GM21390 (cell line): ENCODE data around the gene SLCO2A1.
A peak's percentile ranks its signal among the peaks of the same experiment; 100 is the strongest.

Source experiments
- ATAC-seq: cut with Tn5 transposase; IDR thresholded peaks from one replicate; pipeline ENCODE4 v1.9.1; 2021; ENCODE audit not compliant: unreplicated experiment

The SLCO2A1 gene

DNA sequence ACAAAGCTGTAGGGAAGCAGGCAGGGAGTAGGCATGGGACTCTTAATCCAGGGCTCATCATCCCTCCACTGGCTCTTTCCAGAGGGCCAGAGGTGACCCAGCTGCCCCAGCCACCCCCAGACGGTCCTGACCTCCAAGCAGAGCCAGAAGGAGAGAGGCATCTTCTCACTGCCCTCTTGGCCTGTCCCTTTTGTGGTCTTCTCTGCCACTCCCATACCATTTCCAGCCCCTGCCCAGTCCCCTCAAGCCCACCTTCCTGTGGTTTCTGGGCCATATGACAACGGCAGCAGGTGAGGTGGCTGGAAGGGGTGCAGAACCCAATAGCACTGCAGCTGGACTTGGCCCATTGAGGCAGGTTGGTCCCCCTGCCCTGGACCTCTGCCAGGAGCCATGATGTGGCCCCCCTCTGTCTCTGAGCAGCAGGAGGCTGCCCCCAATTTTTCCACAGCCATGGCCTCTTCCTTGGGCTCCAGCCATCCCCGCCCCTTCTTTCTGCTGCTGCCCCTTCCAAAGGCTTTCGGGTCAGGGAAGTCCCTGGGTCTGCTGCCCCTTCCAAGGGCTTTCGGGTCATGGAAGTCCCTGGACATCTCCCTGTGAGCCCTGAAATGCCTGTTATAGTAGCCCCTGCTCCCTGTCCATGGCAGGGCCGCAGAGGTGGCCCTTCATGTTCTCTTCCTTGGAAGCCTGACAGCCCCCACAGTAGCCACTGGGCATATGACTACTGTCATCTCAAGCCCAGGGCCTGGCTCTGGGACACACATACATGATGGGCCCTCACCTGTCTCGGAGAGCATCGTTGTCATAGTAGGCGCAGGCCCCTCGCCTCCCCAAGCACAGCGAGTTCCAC lies 94.5 kb downstream of the SLCO2A1 start:
- no peak for ATAC-seq

DNA sequence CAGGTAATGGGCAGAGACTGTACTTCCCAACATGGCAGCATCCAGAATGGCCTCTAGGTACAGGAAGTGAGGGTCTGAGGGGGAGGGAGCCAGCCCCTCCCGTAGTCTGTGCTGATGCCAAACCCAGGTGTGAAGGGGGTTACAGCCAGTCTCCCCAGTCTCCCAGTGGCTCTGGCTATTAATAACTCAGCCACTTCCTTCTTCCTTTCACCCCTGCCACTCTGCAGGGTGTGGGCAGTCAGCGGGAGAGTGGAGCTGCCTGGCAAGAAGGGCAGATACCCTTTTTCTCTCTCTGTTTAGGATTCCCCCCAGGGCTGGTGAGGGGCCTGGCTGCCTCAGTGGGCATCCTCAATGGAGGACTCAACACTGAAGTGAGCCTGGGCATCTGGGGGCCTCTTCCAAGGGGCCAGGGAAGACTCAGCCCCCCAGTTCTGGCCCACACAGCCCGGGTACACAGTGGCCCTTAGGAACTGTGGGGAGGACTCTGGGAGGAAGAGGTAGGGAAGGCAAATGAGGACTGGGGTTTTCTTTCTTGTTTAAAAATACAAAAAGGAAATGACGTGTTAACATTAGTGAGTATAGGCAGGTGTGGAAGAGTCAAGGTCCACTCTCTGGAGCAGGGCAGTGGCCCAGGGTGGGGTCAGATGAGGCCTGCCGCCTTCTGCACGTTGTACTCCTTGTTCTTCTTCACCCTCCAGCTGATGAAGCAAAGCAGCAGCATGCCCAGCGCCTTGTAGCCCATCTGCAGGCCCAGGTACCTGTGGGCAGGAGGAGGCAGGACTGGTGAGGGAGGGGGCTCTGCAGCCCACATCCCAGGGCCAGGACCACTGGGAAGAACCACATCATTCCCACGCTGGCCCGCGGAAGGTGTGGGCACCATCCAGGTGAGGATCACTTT lies 95.4 kb downstream of the SLCO2A1 start:
- no peak for ATAC-seq

DNA sequence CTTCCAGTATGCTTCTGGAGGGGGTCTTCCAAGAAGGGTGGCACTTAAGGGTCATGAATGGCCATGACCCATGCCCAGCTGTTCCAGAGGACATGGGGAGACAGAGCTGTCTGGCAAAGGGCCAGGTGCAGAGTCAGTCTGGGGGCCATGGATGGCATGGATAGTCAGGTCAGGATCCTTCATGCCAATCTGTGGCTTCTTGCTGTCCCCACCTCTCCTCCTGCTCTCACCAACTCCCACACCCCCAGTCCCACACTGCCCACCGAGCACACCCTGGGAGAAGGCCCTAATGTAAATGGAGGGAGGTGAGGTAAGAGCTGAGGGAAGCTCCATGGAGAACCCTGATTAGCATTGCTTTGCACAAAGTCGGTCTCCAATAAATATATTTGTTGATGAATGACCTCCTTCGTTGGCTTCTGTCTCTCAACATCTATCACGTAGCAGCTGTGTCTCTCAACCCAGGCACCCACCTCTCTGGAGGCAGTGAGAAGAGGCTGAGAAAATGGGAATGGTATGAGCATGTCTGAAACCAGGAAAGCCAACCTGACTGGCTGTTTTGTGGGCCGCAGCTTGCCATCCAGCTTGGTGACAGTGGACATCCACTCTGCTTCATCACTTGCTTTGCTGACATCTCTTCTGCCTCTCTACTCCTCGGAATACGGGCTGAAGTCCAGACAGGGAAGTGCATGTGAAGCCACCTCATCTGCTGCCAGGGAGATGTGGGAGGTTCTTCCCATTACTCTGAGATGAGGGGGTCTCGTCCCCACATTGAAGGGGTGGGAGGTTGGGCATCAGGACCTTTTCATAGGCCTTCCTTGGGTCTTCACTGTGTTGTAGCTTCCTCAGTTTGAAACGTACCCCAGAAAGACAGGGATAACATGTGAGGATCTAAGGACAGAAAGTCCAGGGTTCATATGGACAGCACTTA lies 96.4 kb downstream of the SLCO2A1 start:
- no peak for ATAC-seq

DNA sequence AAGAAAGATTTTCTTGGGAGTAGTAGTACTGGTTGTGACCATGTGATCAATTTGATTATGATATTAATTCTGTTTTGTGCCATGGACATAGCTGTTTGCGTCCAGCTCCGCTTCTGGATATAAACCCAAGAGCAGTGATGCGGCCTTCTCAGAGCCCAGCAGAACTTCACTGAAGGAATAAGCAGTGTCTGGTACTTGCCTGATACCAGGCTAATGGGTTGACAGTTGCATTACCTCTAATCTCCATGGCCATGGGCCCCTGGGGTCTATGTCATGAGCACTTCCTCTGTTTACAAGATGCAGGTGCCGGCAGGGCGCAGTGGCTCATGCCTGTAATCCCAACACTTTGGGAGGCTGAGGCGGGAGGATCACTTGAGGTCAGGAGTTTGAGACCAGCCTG lies 97.7 kb downstream of the SLCO2A1 start:
- ATAC-seq: no peak

DNA sequence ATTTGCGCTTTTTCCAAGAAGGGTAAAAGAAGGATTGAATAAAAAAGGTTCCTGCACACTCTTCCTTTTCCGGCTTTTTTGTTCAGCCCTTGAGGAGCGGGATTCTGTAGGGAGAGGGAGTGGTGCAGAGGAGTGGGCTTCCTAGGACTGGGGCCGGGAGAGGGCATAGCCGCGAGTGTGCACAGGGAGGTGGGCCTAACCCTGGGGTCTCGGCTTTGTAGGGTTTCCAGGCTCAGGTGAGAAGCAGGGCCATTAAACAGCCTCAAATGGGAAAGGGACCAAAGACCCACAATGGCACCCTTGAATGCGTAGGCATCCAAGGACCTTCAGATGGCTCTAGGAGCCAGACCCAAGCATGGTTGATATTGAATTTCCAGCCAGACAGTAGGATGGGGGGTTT lies 98.6 kb downstream of the SLCO2A1 start:
- ATAC-seq: no peak

DNA sequence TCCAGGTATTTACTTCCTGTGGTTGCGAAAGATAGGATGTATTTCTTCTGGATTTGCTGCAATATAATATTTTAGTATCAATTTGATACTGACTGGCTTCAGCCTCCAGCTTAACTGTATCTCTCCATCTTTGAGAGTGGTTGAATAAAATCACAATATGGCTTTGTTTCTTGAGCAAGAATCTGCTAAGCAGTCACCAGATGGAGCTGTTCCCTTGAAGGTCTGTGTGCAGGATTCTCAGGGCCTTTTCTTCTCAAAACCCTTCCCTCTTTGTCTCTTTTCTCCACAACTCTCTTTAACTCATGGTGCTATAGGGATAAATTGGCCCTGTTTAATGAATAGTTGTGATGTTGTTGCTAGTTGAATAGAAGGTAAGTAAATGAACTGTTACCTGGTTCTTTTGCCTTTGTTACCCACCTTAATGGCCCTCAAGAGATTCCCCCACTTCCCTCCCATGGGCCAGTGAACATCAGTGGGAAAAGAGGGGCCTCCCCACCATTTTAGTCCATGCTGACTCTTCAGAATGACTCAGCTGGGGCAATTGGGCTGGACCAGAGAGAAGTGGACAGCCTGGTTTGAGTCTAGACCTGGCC lies 99.3 kb downstream of the SLCO2A1 start:
- no peak for ATAC-seq

DNA sequence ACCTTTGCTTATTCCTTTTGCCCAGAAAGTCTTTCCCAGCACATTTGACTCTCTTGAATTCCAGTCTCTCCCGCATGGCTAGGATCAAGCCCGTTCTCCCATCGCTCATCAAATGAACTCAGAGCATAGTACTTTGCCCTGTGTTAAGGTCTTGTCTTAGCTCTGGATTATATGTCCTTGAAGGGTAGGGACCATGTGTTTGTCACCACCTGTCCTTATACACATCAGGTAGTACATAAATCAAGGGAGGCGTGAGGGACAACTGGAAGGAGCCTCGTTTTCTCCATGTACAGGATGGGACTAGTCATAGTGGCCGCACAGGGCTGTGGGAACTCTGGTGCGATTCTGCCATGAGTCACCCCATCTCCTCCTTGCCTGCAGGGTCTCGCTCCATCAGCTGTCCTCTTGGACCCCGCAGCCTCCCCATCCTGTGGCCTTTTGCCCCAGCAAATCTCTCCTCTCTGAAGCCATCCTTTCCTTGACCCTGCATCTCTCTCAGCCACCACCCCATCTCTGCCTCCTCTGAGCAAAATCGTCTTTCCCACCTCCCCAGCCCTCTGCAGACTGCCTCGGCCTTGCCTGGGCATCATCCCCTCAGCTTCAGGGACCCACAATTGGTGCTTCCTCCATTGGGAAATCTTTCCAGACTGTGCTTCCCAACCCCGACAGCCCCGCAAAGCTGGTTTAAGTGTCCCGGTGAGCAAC lies 100.7 kb downstream of the SLCO2A1 start:
- ATAC-seq: no peak

DNA sequence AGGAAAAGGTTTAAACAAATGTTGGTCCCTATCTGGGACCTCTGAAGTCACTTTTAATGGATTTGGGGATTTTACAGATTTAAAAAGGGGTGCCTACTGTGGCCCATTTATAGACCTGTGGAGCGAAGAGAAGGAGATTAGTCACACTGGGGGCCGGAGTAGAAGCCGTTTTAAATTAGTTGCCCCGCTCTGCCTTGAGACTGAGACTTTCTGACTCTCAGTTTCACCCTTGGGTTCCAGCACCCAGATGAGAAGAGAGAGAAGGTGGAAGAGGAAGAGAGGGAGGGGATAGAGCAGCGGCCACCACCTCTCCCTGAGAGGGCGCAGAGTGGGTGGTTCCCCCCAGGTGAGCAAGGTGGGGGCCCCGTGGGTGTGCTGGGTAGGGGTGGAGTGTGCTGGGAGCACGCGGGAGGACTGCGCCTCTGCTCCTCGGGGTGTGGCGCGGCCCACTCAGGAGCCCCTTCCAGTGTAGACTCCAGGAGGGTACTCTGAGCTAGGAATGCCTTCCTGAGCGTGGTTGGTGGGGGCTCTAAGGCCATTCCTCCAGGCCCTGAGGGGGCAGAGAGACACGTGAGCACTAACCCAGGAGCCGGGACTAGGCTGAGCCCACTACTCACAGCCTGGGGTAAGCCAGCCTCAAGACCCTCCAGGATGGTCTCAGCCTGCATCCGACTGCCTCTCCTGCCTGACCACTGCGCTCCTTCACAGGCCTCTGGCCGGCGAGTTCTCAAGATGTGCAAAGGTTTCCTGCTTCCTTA lies 101.4 kb downstream of the SLCO2A1 start:
- no peak for ATAC-seq

DNA sequence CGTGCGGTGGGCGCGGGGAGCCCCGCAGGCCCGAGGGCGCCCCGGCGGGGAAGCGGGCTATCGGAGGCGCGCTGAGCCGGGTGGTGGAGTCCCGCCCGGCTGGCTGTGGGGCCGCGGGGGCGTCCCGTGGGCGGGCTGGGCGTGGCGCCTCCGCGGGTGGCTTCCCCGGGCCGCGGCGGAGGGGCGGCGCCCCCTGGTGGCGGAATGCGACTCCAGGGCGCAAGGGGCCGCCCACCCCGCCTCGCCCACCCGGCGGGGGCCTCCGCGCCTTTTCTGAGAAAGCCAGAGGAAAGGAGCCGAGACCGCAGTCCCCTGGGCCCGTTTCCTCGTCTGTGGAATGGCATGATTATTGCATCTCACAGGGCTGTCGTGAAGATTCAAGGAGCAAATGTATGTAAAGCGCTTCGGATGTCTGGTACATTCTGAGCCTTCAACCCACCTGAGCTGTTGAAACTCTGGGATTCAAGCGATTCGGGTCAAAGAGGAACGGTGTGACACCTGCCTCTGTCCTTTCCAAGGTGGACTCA lies 102.1 kb downstream of the SLCO2A1 start:
- ATAC-seq: peak; percentile 63

DNA sequence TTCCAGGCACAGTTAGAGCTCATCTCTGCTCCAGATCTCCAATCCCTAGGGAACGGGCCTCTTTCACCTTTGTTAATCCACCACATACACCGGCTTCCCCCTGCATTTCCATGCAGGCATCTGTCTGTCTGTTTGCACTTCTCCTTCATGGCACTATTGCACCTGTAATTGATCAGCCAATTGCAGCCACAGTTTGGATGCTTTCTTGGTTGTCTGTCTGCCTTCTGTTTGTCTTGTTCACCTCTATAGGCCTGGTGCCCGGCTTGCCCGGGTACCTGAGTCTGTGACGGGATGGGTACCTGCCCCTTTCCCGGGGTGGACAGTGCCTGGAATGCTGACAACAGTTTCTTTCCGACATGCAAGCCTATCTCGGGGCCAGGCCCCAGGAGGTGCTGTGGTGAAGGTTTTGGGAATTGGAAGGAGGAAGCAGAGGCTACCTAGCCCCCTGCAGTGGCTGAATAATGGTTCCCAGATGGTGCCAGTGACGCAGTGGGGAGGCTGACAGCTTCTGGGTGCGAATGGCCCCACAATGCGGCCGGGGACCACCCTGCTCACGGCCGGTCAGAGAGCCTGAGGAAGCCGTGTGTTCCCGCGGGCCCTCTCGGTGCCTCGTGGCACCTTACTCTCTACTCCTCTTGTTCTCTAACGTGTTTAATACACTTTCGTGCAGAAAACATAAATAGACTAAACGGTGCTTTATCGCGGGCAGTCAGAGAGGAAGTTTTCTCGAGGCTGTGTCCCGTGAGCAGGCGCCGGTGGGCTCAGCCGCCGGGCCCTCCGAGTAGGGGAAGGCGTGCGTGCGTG lies 102.8 kb downstream of the SLCO2A1 start:
- ATAC-seq: peak; percentile 24

DNA sequence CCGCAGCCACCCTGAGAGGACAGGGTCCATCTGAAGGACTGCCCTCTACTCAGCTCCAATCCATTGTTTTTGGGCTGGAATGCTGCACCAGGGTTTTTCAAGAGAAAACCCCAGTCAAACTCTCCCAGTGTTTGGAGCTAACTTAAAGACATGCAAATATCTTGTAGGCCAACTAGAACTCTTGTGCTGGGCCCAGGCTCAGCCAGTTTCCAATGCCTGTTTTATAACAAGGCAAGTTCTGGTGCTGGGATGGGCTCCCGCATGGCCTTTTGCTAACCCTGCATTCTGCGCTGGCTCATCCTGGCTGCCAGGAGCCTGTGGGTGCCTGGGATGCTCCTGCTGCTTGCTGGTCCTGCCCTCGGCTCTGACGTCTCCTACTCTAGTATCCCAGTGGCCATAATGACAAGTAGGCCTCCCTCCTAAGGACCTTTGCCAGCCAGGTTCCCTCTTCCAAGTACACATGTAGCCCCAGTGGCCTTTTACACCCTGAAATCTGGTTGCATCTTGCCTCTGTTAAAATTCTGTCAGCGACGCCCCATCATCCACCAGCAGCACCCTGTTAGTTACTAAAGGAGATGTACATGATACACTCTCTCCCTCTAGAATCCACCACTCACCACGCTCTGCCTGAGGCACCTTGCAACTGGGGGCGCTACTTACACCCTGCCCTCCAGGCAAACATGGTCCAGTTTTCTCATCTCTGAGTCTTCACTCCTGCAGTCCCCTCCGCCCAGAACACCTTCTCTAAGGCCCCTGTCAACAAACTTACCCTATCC lies 103.6 kb downstream of the SLCO2A1 start:
- no peak for ATAC-seq

DNA sequence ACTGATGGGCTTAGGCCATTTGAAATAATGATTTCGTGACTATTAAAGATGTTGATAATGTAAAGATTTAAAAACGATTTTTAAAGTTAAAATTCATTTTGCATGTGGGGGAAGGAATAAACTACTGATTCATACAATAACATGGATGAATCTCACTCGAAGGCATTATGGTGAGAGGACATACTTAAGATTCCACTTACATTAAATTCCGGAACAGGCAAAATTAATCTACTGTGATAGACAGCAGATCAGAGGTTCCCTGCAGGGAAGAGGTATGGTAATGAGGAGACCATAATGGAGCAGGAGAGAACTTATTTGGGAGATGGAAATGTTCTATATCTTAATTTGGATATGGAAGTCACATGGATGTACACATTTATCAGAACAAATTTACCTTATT lies 105.7 kb downstream of the SLCO2A1 start:
- ATAC-seq: no peak

DNA sequence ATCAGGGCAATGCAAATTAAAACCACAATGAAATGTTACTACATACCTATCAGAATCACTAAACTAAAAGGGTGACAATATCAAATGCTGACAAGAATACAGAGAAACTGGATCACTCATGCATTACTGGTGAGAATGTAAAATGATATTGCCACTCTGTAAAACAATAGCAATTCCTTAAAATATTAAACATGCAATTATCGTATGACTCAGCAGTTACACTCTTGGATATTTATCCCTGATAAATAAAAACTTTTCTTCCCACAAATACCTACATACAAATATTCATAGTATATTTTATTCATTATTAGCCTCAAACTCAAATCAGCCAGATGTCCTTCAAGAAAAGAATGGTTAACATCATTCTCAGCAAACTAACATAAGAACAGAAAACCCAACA lies 108.1 kb downstream of the SLCO2A1 start:
- no peak for ATAC-seq

DNA sequence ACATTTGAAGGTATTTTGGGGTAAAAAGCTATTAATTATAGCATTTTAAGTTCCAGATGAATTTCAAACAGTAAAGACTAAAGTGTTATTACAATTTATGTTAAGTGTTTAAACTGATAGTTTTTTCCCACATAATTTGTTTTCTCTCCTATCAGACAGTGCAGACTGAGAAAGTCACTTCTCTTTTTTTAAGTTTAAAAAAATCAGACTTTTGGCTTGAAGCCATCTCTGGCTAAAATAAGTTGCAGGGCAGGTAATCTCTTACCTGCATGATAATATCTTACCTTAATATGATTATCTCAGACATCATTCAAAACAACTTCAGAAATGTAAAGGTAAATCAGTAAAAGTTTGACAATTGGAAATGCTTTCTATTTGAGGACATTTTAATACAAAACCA lies 112.6 kb downstream of the SLCO2A1 start:
- no peak for ATAC-seq

DNA sequence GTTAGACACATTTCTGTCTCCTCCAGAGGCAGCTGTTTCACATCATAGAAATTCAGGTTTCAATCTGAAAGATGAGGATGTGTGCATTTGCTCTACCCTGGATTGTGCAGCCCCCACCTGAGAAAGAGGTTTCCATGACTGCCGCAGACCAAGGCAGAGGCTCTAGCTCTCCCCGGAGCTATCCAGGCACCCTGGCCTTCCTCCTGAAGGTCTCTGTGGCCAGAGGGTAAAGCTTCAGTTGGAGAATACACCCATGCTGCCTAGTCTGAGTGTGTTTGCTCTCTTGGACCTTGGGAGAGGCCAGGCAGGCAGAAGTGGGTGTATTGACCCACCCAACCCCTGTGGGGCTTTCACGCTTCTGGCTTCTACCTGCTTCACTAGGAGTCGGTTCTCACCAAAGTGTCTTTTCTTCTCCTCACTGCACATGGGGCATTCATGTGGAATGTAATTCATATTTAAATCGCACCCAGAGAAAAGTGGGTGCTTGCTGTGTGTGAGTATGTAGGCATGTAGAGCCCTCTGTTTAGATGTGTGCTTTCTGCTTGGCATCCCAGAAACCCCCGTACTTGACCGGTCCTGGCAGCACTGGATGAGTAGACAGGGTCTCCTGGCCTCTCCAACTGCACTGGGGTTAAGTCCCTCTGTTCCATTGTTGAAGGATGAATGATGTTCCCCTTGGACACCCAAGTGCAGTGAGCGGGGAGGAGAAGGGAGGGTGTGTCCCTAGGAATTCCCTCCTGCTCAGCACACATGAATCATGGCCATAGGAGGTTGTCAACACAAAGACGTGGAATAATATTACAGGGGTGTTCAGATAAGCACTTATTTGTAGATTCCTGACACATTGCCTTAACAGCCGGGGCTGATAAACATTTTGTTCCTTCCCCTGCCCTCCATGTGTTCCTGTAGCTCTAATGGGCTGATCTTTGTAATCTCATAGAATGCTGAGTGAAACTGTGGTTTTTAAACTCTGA lies 113.8 kb downstream of the SLCO2A1 start:
- no peak for ATAC-seq

DNA sequence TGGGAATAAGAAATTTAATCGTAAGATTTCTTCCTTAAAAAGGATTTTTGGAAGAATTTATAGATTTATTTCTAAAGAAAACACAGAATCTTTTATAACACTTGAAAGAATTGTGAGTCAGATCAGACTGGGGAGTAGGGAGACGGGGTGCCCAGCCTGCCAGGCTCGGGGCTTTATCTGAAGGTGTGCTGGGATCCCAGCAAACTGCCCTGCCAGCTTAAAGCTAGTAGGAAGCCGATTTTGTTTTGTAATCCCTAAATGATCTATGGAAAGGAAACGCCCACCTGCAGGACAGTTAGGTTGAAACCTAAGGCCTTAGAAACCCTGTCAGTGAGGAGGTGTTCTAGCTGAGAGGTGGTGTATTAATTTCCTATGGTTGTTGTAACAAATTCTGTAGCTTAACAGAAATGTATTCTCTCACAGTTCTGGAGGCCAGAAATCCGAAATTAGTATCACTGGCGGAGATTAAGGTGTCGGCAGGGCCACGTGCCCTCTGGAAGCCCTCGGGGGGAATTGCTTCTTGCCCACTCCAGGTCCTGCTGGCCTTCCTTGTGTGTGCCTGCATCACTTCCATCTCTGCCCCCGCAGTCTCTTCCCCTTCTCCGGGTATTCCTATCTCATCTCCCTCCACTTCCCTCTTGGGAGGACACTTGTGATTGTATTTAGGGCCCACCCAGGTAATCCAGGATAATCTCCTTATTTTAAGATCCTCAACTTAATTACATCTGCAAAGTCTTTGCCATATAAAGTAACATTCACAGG lies 114.7 kb downstream of the SLCO2A1 start:
- ATAC-seq: no peak
